ENCODE measurements around the gene PDCD5.

- TF ChIP-seq, protein P1, sequence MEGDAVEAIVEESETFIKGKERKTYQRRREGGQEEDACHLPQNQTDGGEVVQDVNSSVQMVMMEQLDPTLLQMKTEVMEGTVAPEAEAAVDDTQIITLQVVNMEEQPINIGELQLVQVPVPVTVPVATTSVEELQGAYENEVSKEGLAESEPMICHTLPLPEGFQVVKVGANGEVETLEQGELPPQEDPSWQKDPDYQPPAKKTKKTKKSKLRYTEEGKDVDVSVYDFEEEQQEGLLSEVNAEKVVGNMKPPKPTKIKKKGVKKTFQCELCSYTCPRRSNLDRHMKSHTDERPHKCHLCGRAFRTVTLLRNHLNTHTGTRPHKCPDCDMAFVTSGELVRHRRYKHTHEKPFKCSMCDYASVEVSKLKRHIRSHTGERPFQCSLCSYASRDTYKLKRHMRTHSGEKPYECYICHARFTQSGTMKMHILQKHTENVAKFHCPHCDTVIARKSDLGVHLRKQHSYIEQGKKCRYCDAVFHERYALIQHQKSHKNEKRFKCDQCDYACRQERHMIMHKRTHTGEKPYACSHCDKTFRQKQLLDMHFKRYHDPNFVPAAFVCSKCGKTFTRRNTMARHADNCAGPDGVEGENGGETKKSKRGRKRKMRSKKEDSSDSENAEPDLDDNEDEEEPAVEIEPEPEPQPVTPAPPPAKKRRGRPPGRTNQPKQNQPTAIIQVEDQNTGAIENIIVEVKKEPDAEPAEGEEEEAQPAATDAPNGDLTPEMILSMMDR (IDR thresholded peaks at IDR 0.05) = no peak
- TF ChIP-seq POLR2A (IDR thresholded peaks at IDR 0.05) = no peak
Measured at GRCh38 chr19:32543115-32543900, 37.7 kb upstream of the PDCD5 start.

All from adrenal gland (tissue), 5 donors.